Esophagus squamous epithelium (tissue), 5 donors: ENCODE results near the gene BTG4. TPM values are rescaled to one million over a fixed set of nuclear protein-coding genes. Genes with fewer than 3 reads are reported as not detected.

ENCODE experiments used
- DNase-seq: peaks from one replicate; lab custom pipeline; 2025; lab: John Stamatoyannopoulos, UW
- H3K27ac ChIP-seq, 4 donors: fragments of 200-600 bp; sonication (generic); one replicate each; pipeline ENCODE4 v1.5.1; 2016 to 2019; ENCODE audit warnings: mild to moderate bottlenecking in 1 of 4
- H3K27me3 ChIP-seq, 4 donors: fragments of 200-600 bp; sonication (generic); 1 replicate in 3 of 4; 2 replicates in 1 of 4; pipeline versions ENCODE4 v1.5.1 to v1.6.0; 2017 to 2021; ENCODE audit warnings: antibody characterized with exemption in 1 of 4
- H3K36me3 ChIP-seq, 3 donors: fragments of 200-600 bp; sonication (generic); one replicate each; pipeline ENCODE4 v1.5.1; 2016 to 2019
- H3K4me1 ChIP-seq, 3 donors: fragments of 200-600 bp; sonication (generic); one replicate each; pipeline ENCODE4 v1.5.1; 2017 to 2019
- H3K4me3 ChIP-seq, 4 donors: fragments of 200-600 bp; sonication (generic); 1 replicate in 3 of 4; 2 replicates in 1 of 4; pipeline ENCODE4 v1.5.1; 2016 to 2019; ENCODE audit warnings: mild to moderate bottlenecking in 2 of 4, moderate library complexity in 1 of 4
- H3K9me3 ChIP-seq, 3 donors: fragments of 200-600 bp; sonication (generic); one replicate each; pipeline ENCODE4 v1.5.1; 2016 to 2019
- POLR2A ChIP-seq, 4 donors: fragments of 450-650 bp; IDR thresholded peaks; one replicate each; pipeline ENCODE4 v1.6.1; 2017; ENCODE audit warnings: antibody characterized with exemption in 4 of 4, mild to moderate bottlenecking in 4 of 4, moderate library complexity in 3 of 4
- WGBS, 2 donors: methylation state at CpG; one replicate each; pipeline ENCODE4 v1.1.5; 2018; 5-methylcytosine and 5-hydroxymethylcytosine counted together
- intact Hi-C: fragments of 100-400 bp; cut with DNase I; formaldehyde crosslinking; loops from one replicate; pipeline ENCODE4 v1.15.0; 2022
- total RNA-seq, 4 donors: library from RNA; depleted of rRNA; stranded (reverse); fragments of >200 nt; gene quantifications; one replicate each; pipeline ENCODE4 v1.1.0, GENCODE V29; 2016
- TF ChIP-seq, protein P1 (sequence below), 6 experiments: fragments of 450-650 bp in 4 of 6; fragments of 200-600 bp in 2 of 6; sonication (generic) in 2 of 6; IDR thresholded peaks; one replicate each; pipeline ENCODE4 v1.5.1; 2016 to 2019; ENCODE audit warnings: antibody characterized with exemption in 6 of 6, mild to moderate bottlenecking in 4 of 6, moderate library complexity in 4 of 6
- donor health status: DM: yes; HTN: yes; CAD: no.

The BTG4 gene
- total RNA-seq, 4 donors from 2014 or later = not detected

- TF ChIP-seq POLR2A (IDR thresholded peaks at IDR 0.05) = no peak
- TF ChIP-seq, protein P1, sequence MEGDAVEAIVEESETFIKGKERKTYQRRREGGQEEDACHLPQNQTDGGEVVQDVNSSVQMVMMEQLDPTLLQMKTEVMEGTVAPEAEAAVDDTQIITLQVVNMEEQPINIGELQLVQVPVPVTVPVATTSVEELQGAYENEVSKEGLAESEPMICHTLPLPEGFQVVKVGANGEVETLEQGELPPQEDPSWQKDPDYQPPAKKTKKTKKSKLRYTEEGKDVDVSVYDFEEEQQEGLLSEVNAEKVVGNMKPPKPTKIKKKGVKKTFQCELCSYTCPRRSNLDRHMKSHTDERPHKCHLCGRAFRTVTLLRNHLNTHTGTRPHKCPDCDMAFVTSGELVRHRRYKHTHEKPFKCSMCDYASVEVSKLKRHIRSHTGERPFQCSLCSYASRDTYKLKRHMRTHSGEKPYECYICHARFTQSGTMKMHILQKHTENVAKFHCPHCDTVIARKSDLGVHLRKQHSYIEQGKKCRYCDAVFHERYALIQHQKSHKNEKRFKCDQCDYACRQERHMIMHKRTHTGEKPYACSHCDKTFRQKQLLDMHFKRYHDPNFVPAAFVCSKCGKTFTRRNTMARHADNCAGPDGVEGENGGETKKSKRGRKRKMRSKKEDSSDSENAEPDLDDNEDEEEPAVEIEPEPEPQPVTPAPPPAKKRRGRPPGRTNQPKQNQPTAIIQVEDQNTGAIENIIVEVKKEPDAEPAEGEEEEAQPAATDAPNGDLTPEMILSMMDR (IDR thresholded peaks at IDR 0.05) = no peak
- peaks cover 0 to 5% (median 0%) of the 10 kb centered on the region in 3 donors for H3K36me3 ChIP-seq
- DNase-seq = no peak
- WGBS, 2 donors = 13 to 53% methylated on average over 7 to 14 of the region's 41 CpGs
- no peaks in the 10 kb centered on the region for H3K9me3 ChIP-seq
- peaks cover 14 to 30% (median 22%) of the 10 kb centered on the region in 3 donors for H3K4me1 ChIP-seq
- peak overlapping the region; percentile 47 to 88 (median 73) for H3K27ac ChIP-seq
- peaks cover 0 to 50% (median 3%) of the 10 kb centered on the region in 4 donors for H3K27me3 ChIP-seq
- H3K4me3 ChIP-seq = peak overlapping the region; percentile 35 to 76 (median 54)
- intact Hi-C loops = no loop called here
These were observed 29.3 kb upstream of the BTG4 start for GRCh38 chr11:111541254-111542061.

DNA sequence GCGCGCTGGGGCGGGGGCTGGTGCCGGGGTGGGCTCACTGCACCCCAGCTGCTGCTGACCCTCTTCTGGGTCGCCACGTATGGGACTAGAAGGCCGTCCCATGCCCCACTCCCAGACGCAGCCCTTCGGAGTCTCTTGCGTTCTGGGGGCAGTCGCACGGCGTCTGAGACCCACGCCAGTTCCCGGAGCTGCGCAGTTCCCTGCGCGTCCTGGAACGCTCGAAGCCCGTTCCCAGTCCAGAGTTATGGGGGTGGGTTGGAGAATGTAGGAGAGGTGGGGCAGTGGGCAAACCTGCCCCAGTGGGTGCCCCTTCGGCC lies 28.7 kb upstream of the BTG4 start:
- no CpG with 5 or more reads among the region's 22 CpGs for WGBS, 2 donors
- peaks cover 0 to 50% (median 3%) of the 10 kb centered on the region in 4 donors for H3K27me3 ChIP-seq
- no peak for TF ChIP-seq POLR2A (IDR thresholded peaks at IDR 0.05)
- TF ChIP-seq, protein P1 (IDR thresholded peaks at IDR 0.05) = no peak
- H3K9me3 ChIP-seq = no peaks in the 10 kb centered on the region
- DNase-seq = no peak
- peaks cover 0 to 3% (median 0%) of the 10 kb centered on the region in 3 donors for H3K36me3 ChIP-seq
- H3K4me1 ChIP-seq = peaks cover 14 to 30% (median 22%) of the 10 kb centered on the region in 3 donors
- intact Hi-C loops = no loop called here
- H3K4me3 ChIP-seq = peak overlapping the region; percentile 35 to 76 (median 54)
- H3K27ac ChIP-seq = peak overlapping the region; percentile 47 to 88 (median 73)

DNA sequence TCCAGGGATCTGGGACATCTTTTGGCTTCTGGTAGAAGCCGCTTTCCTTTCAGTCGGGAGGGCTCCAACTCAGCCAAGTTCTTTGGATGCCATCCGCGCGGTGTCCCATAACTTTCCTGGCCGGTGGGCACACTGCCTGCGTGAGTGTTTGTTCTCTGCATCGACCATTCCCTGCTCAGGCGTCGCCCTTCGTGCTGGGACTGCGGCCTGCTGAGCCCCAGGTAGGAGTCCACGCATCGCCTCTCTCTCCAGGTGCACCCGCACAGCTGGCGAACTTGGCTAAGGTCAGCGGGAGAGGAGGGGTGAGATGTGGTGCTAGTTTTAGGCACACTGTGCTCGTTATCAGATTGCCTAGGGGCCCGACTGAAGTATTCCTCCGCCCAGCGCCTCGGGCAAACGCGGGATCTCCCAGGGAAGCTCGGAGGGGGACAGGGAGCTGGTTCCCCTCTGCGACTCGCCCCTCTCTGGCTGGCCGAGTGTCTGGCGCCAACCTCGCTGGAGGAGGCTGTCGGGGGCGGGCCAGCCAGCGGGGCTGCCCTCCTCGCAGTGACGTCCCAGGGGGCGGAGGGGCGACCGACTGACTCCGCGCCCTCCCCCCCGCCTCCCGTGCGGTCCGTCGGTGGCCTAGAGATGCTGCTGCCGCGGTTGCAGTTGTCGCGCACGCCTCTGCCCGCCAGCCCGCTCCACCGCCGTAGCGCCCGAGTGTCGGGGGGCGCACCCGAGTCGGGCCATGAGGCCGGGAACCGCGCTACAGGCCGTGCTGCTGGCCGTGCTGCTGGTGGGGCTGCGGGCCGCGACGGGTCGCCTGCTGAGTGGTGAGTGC lies 28.1 kb upstream of the BTG4 start, which contains the start of gene LAYN:
LAYN (plus strand) TSS at position 607 of the 823 bp plus-strand sequence; CDS start at position 731, 124 bp downstream.
- 2 to 47% methylated on average over 7 to 19 of the region's 70 CpGs for WGBS, 2 donors
- peaks cover 14 to 30% (median 22%) of the 10 kb centered on the region in 3 donors for H3K4me1 ChIP-seq
- intact Hi-C loops = no loop called here

DNA sequence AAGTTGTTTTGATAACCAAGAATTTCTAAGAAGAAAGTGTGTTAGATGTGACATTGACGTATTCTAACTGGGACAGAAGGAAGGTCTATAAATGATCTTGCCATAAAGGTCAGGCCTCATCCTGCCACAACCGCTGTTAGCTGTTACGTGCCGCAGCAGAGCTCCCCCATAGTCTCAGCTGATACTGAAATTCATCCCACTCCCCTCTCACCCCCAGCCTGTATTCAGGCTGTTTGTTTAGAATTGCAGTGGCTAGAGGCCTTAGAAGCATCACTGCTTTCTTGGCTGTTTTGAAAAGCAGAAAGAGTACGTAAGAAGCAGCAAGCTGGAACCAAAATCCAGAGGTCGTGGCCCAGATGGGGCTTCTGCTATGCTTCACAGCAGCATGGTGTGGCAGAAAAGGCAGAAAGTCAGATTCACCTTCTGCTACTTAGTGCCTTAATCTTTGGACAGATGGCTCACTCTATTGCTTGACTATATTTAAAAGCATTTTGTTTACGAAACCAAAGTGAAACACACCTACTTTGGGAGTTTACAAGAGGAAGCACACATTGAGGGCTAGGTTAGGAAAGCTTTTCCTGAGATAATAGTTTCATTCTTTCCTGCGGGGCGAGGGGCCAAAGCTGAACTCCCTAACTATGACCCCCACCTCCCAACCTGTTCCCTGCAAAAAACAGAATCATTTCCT lies 27.4 kb upstream of the BTG4 start:
- intact Hi-C loops = no loop called here
- Histone ChIP-seq H3K4me3 (peak overlapping the region in 3 of 4 donors; percentile 48 to 76 (median 60)), H3K9me3 (no peaks in the 10 kb centered on the region), H3K27ac (peak overlapping the region in 3 of 4 donors; percentile 27 to 80 (median 44)), H3K27me3 (peaks cover 0 to 57% (median 3%) of the 10 kb centered on the region in 4 donors), H3K36me3 (no peaks in the 10 kb centered on the region), H3K4me1 (peaks cover 14 to 30% (median 22%) of the 10 kb centered on the region in 3 donors)
- WGBS, 2 donors = 72 to 85% methylated on average over 9 of the region's 9 CpGs
- TF ChIP-seq, protein P1 (IDR thresholded peaks at IDR 0.05) = no peak
- TF ChIP-seq POLR2A (IDR thresholded peaks at IDR 0.05) = no peak
- DNase-seq = no peak

More for the DNA sequence above, 28.1 kb upstream of the BTG4 start, which contains the start of gene LAYN:
- Histone ChIP-seq H3K36me3 (no peaks in the 10 kb centered on the region), H3K4me3 (peak within 1 kb of the TSS; percentile 35 to 76 (median 54)), H3K9me3 (no peaks in the 10 kb centered on the region), H3K27ac (peak within 1 kb of the TSS; percentile 47 to 88 (median 73)), H3K27me3 (peaks cover 0 to 50% (median 3%) of the 10 kb centered on the region in 4 donors)
- no peak for DNase-seq
- TF ChIP-seq POLR2A (IDR thresholded peaks at IDR 0.05) = peak in 1 of 4 donors; percentile 51
- TF ChIP-seq, protein P1 (IDR thresholded peaks at IDR 0.05) = no peak
